Esophagus muscularis mucosa (tissue), 4 donors: Measurements from ENCODE around the gene SUMO3.

ENCODE experiments used
- EP300 ChIP-seq: sonication (generic); formaldehyde crosslinking; IDR thresholded peaks from one replicate; pipeline ENCODE4 v1.6.1; 2017; ENCODE audit warnings: antibody characterized with exemption
- POLR2A ChIP-seq: fragments of 450-650 bp; IDR thresholded peaks from one replicate; pipeline ENCODE4 v1.6.1; 2017; ENCODE audit warnings: antibody characterized with exemption, moderate library complexity, mild to moderate bottlenecking, low read depth
- POLR2AphosphoS5 ChIP-seq, 2 donors: sonication (generic); formaldehyde crosslinking; IDR thresholded peaks; one replicate each; pipeline ENCODE4 v1.6.1; 2017; ENCODE audit warnings: antibody characterized with exemption in 2 of 2
- TF ChIP-seq, protein P1 (sequence below), 3 experiments: fragments of 200-600 bp in 2 of 3; fragments of 450-650 bp in 1 of 3; sonication (generic) in 2 of 3; IDR thresholded peaks; one replicate each; pipeline ENCODE4 v1.5.1; 2017 to 2019; ENCODE audit warnings: antibody characterized with exemption in 3 of 3, mild to moderate bottlenecking in 2 of 3, moderate library complexity in 1 of 3

DNA sequence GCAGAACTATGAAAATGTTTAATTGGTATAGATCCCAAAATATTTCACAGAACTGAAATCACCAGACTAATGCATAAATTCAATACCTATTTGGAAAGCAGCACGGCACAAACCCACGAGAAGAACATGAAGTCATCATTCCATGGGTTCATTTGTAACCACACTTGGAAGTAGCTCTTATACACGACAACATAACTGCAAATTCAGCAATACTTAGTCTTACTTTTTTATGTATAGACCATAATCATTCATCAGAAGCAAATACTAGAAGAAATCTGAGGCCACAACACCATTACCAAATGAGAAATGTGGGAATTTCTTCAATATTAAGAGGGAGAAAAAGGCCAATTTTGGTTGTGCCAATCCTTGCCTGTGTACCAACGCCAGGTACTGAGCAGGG, 12.0 kb downstream of the SUMO3 start:
- TF ChIP-seq, protein P1, sequence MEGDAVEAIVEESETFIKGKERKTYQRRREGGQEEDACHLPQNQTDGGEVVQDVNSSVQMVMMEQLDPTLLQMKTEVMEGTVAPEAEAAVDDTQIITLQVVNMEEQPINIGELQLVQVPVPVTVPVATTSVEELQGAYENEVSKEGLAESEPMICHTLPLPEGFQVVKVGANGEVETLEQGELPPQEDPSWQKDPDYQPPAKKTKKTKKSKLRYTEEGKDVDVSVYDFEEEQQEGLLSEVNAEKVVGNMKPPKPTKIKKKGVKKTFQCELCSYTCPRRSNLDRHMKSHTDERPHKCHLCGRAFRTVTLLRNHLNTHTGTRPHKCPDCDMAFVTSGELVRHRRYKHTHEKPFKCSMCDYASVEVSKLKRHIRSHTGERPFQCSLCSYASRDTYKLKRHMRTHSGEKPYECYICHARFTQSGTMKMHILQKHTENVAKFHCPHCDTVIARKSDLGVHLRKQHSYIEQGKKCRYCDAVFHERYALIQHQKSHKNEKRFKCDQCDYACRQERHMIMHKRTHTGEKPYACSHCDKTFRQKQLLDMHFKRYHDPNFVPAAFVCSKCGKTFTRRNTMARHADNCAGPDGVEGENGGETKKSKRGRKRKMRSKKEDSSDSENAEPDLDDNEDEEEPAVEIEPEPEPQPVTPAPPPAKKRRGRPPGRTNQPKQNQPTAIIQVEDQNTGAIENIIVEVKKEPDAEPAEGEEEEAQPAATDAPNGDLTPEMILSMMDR (IDR thresholded peaks at IDR 0.05), result no peak
- TF ChIP-seq EP300, result no peak
- no peak for TF ChIP-seq POLR2AphosphoS5 (IDR thresholded peaks at IDR 0.05)
- no peak for TF ChIP-seq POLR2A
